HG03108 (cell line): ENCODE results near the gene CDKN2AIP.

Experiments
- ATAC-seq: cut with Tn5 transposase; IDR thresholded peaks from one replicate; pipeline ENCODE4 v1.9.1; 2021; ENCODE audit warnings: moderate library complexity; ENCODE audit not compliant: unreplicated experiment

CDKN2AIP gene

DNA sequence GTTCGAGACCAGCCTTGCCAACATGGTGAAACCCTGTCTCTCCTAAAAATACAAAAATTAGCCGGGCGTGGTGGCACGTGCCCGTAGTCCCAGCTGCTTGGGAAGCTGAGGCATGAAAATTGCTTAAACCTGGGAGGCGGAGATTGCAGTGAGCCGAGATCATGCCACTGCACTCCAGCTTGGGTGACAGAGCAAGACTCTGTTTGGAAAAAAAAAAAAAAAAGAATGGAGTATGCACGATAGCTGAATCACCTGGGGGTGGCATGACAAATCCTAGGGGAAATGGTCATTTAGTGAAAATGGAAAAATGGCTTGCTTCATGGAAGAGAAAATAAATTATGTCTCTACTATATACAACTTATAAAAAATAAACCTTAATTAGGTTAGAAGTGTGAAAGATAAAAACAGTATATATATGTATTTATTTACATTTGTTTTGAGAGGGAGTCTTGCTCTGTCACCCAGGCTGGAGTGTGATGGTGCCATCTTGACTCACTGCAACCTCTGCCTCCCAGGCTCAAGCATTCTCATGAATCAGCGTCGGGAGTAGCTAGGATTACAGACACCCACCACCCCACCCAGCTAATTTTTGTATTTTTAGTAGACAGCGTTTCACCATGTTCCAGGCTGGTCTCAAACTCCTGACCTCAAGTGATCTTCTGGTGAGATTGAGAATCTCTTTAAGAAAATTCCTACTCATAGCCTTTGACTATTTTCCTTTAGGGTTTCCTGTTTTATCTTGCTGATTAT lies 41.1 kb downstream of the CDKN2AIP start:
- ATAC-seq, result no peak

DNA sequence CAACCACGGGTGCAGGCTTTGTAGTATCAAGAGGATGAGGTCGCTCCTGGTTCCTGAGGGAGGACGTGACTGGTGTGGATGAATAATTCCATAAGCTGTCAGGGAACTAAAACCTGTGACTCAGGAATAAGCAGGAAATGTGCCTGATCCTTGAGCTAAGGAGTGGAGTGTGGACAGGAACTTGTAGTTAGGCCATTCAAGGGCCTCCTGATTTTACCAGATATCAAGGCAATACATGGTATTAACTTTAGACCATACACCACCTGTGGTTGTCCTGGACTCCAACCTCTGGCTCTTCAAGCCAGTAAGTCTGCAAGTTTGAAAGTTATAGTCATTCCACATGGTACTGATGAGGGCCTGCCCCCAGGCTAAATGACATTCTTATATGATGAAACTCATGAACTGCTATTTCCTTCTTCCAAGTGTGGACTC lies 48.4 kb downstream of the CDKN2AIP start:
- ATAC-seq, result no peak

DNA sequence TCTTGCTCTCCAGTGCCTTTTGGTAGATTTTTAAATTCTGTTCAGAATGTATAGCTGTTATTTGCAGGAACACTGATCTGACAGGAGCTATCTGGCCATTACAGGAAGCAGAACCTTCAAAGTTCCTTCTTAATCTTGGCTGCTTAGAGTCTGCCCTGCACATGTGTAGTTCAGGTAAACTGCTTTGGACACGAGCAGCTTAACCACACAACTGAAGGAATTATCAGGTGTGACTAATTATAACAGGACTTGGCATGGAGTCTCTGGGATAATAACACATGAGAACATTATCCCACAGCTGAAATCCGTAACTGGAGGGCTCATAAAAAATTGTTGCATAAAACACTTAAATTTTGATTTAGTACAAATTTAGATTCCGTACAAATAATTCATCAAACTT lies 48.8 kb downstream of the CDKN2AIP start:
- no peak for ATAC-seq

DNA sequence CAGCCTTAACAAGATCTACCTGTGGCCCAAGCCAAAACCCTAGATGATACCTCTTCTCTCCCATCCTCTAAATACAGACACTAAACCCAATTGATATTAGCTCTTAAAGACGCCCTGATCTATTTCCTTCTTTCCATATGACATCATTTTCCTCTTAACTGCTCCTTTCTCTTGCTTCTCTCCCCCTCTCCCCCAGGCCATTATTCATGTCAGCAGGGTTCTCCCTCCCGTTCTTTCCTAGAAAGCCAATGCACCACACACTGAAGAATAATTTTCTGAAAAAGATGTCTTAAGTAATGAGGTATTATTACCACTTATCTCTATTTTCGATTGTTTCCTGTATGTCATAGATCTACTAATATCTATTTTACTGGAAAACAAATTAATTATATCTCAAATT lies 50.7 kb downstream of the CDKN2AIP start:
- no peak for ATAC-seq
